ENCODE data around the gene ALG3. TPM values are rescaled to one million over a fixed set of nuclear protein-coding genes. Genes with fewer than 3 reads are reported as not detected.

The ALG3 gene
- total RNA-seq, 1 experiment from 2014 or later, result 62.2 TPM

GRCh38 chr3:184223946-184224345, 24.8 kb downstream of the ALG3 start:
- Histone ChIP-seq H3K79me2 (ENCODE audit: insufficient read depth, low read length) (no peaks in the 10 kb centered on the region), H3K27me3 (ENCODE audit: insufficient read depth, low read length) (peaks cover 10% of the 10 kb centered on the region; the same call in 1 of the 2 replicates), H2BK120ac (ENCODE audit: low read depth, low read length, poor library complexity, severe bottlenecking) (no peak overlapping the region), H4K20me1 (ENCODE audit: control insufficient read depth, insufficient read depth, insufficient read length) (no peaks in the 10 kb centered on the region), H4K91ac (ENCODE audit: insufficient read length, low read depth, low read length) (no peak overlapping the region), H3K23me2 (ENCODE audit: insufficient read length, low read depth, low read length, poor library complexity, severe bottlenecking) (no peaks in the 10 kb centered on the region), H2AK5ac (ENCODE audit: insufficient read length, low read length) (no peak overlapping the region), H3K18ac (ENCODE audit: insufficient read length, low read depth, low read length) (no peak overlapping the region), H2BK20ac (ENCODE audit: low read depth, low read length, poor library complexity, severe bottlenecking) (no peak overlapping the region), H3K4me1 (ENCODE audit: insufficient read depth, low read length) (no peaks in the 10 kb centered on the region), H2BK15ac (ENCODE audit: low read depth, low read length) (no peak overlapping the region), H2AFZ (ENCODE audit: low read length) (no peak overlapping the region), H2BK12ac (ENCODE audit: insufficient read length, low read depth, low read length) (no peak overlapping the region), H3K56ac (ENCODE audit: insufficient read length, low read depth, low read length) (no peak overlapping the region), H4K5ac (ENCODE audit: insufficient read length, low read depth, low read length) (no peak overlapping the region), H3K4ac (ENCODE audit: low read depth, low read length) (no peak overlapping the region), H2BK5ac (ENCODE audit: insufficient read length, low read length) (no peak overlapping the region), H3K79me1 (ENCODE audit: insufficient read depth, low read depth, low read length, poor library complexity, severe bottlenecking) (no peaks in the 10 kb centered on the region), H3K27ac (ENCODE audit: insufficient read length, low read depth, low read length) (no peak overlapping the region), H3K23ac (ENCODE audit: insufficient read length, low read depth, low read length) (no peak overlapping the region), H3K9me3 (ENCODE audit: control insufficient read depth, low read depth, low read length) (no peaks in the 10 kb centered on the region), H3K4me2 (ENCODE audit: insufficient read depth, insufficient read length, low read length) (no peak overlapping the region), H4K8ac (replicated peaks; ENCODE audit: insufficient read length, low read depth, low read length) (no peak overlapping the region), H3T11ph (ENCODE audit: low read length) (no peak overlapping the region), H3K14ac (ENCODE audit: insufficient read depth, low read length) (no peak overlapping the region; the same call in 1 of the 2 replicates), H3K9ac (ENCODE audit: extremely low read depth, insufficient read length, low read length) (no peak overlapping the region)
- H3K27ac Mint-ChIP-seq, result no peak overlapping the region
- no peak overlapping the region for H3K4me3 Mint-ChIP-seq
- H3K4me1 Mint-ChIP-seq, result peaks cover 2% of the 10 kb centered on the region in 2 experiments
- no peaks in the 10 kb centered on the region for H3K36me3 Mint-ChIP-seq (ENCODE audit: insufficient read depth in 1 of 3, low read depth in 3 of 3)
- TF ChIP-seq, protein P1, sequence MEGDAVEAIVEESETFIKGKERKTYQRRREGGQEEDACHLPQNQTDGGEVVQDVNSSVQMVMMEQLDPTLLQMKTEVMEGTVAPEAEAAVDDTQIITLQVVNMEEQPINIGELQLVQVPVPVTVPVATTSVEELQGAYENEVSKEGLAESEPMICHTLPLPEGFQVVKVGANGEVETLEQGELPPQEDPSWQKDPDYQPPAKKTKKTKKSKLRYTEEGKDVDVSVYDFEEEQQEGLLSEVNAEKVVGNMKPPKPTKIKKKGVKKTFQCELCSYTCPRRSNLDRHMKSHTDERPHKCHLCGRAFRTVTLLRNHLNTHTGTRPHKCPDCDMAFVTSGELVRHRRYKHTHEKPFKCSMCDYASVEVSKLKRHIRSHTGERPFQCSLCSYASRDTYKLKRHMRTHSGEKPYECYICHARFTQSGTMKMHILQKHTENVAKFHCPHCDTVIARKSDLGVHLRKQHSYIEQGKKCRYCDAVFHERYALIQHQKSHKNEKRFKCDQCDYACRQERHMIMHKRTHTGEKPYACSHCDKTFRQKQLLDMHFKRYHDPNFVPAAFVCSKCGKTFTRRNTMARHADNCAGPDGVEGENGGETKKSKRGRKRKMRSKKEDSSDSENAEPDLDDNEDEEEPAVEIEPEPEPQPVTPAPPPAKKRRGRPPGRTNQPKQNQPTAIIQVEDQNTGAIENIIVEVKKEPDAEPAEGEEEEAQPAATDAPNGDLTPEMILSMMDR (conservative IDR thresholded peaks at IDR 0.05), result no peak
- no peak for DNase-seq
- no CpG with 5 or more reads among the region's 3 CpGs for WGBS (ENCODE audit: extremely low coverage, insufficient read length, low lambda C conversion rate)
- no peaks in the 10 kb centered on the region for H3K9me3 Mint-ChIP-seq
- H3K27me3 Mint-ChIP-seq (ENCODE audit: low read depth), result peaks cover 41% of the 10 kb centered on the region
